Sciatic nerve (tissue), 2 donors: Measurements from ENCODE around the gene HBEGF. TPM values are rescaled to one million over a fixed set of nuclear protein-coding genes. Genes with fewer than 3 reads are reported as not detected.
"Not testable (repeated sequence)": the region's sequence is repeated elsewhere in the genome, so short reads cannot be mapped to it uniquely, and the experiment has no call there.

Experiments used
- ATAC-seq: fragments of 200-7000 bp; cut with Tn5 transposase; one replicate; pipeline ENCODE4 v1.9.1; 2020; ENCODE audit warnings: mild to moderate bottlenecking, moderate library complexity
- DNase-seq: peaks from one replicate; pipeline ENCODE4 v3.0.0-alpha.2; 2020; ENCODE audit warnings: low spot score
- intact Hi-C: fragments of 100-400 bp; cut with DNase I; formaldehyde crosslinking; loops from one replicate; pipeline ENCODE4 v1.14.2; 2022
- total RNA-seq: library from RNA; stranded (reverse); fragmentation: NEBNext Ultra II Directional; extraction: Animal tissue kit (Norgen Biotek cat#: 25700); gene quantifications from one replicate; pipeline ENCODE4 v1.2.1, GENCODE V29; 2021
- donor health status: DM: no; HTN: no; CAD: no.
- donor health status: DM: no; HTN: no; CAD: no.

Gene HBEGF
- total RNA-seq, 1 donor from 2014 or later: 21.1 TPM

- DNase-seq: peak; percentile 89
- ATAC-seq: peak; percentile 74
- intact Hi-C loops: no loop called here
These were observed 16.6 kb upstream of the HBEGF start for GRCh38 chr5:140362875-140363630.

- no peak for DNase-seq
- intact Hi-C loops: no loop called here
- ATAC-seq: no peak
These were observed 15.9 kb upstream of the HBEGF start for GRCh38 chr5:140362311-140362710.

GRCh38 chr5:140361901-140362300 lies 15.5 kb upstream of the HBEGF start:
- intact Hi-C loops: no loop called here
- ATAC-seq (no peak), DNase-seq (no peak)

- intact Hi-C loops: no loop called here
- DNase-seq (no peak), ATAC-seq (no peak)
These were observed 14.5 kb upstream of the HBEGF start for GRCh38 chr5:140360681-140361479.

- DNase-seq (no peak), ATAC-seq (no peak)
- intact Hi-C loops: no loop called here
These were observed 13.7 kb upstream of the HBEGF start, which contains the start of gene SLC4A9 for GRCh38 chr5:140360101-140360500. Gene SLC4A9 (plus strand): TSS chr5:140360194. CDS start chr5:140360237, 43 bp downstream.

- DNase-seq: no peak
- intact Hi-C loops: no loop called here
- no peak for ATAC-seq
These were observed 12.4 kb upstream of the HBEGF start for GRCh38 chr5:140358738-140359310.

GRCh38 chr5:140357726-140358093 lies 11.3 kb upstream of the HBEGF start:
- peak; percentile 96 for ATAC-seq

GRCh38 chr5:140356853-140357725 lies 10.7 kb upstream of the HBEGF start:
- peak; percentile 3 for ATAC-seq

More at GRCh38 chr5:140357726-140358093, 11.3 kb upstream of the HBEGF start:
- intact Hi-C loops: no loop called here
- DNase-seq: peak; percentile 87

GRCh38 chr5:140355546-140355945 lies 9.1 kb upstream of the HBEGF start:
- ATAC-seq (no peak), DNase-seq (no peak)
- intact Hi-C loops: no loop called here

More at GRCh38 chr5:140356853-140357725, 10.7 kb upstream of the HBEGF start:
- no peak for DNase-seq
- intact Hi-C loops: no loop called here

- intact Hi-C loops: no loop called here
- no peak for DNase-seq
- ATAC-seq: peak; percentile 78
These were observed 5.4 kb upstream of the HBEGF start for GRCh38 chr5:140351609-140352334.

- intact Hi-C loops: loop anchor here (5.0 kb wide), 1 partner anchor 107 kb away; no protein-coding TSS in a partner anchor
- DNase-seq (no peak), ATAC-seq (no peak)
These were observed 2.8 kb upstream of the HBEGF start for GRCh38 chr5:140349244-140349643.

GRCh38 chr5:140348104-140348503 lies 1.7 kb upstream of the HBEGF start:
- no peak for DNase-seq
- intact Hi-C loops: loop anchor here (5.0 kb wide), 1 partner anchor 106 kb away; no protein-coding TSS in a partner anchor
- no peak for ATAC-seq

GRCh38 chr5:140347360-140347759 lies 957 bp upstream of the HBEGF start:
- DNase-seq (no peak), ATAC-seq (no peak)
- intact Hi-C loops: loop anchor here (5.0 kb wide), 1 partner anchor 105 kb away; no protein-coding TSS in a partner anchor

GRCh38 chr5:140345919-140346347 lies 470 bp downstream of the HBEGF start:
- peak; percentile 57 for ATAC-seq
- intact Hi-C loops: loop anchor here (5.0 kb wide), 1 partner anchor 104 kb away; no protein-coding TSS in a partner anchor
- peak; percentile 76 for DNase-seq

GRCh38 chr5:140344683-140345423 lies 1.6 kb downstream of the HBEGF start:
- intact Hi-C loops: loop anchor here (5.0 kb wide), 1 partner anchor 103 kb away; no protein-coding TSS in a partner anchor
- ATAC-seq: no peak

GRCh38 chr5:140343849-140344248 lies 2.6 kb downstream of the HBEGF start:
- ATAC-seq, DNase-seq, intact Hi-C loops: not testable (repeated sequence)

More at GRCh38 chr5:140344683-140345423, 1.6 kb downstream of the HBEGF start:
- no peak for DNase-seq

GRCh38 chr5:140342896-140343295 lies 3.5 kb downstream of the HBEGF start:
- no peak for ATAC-seq
- intact Hi-C loops: no loop called here
- no peak for DNase-seq
